Neural progenitor cell (in vitro differentiated cells): ENCODE results near the gene WNT9A. TPM values are rescaled to one million over a fixed set of nuclear protein-coding genes. Genes with fewer than 3 reads are reported as not detected.

Experiments
- DNase-seq: peaks from one replicate; pipeline ENCODE4 v3.0.0-alpha.2; 2016; ENCODE audit warnings: low spot score
- H2AFZ ChIP-seq: fragments of 200-600 bp; sonication (generic); replicated peaks from 2 replicates; pipeline ENCODE4 v1.6.1; 2016; ENCODE audit warnings: antibody characterized with exemption
- H3F3A ChIP-seq: fragments of 200-600 bp; sonication (generic); 2 replicates; pipeline ENCODE4 v1.6.1; 2016; ENCODE audit warnings: antibody characterized with exemption, low read depth
- H3K27ac ChIP-seq: fragments of 200-600 bp; sonication (generic); 2 replicates; pipeline ENCODE4 v1.5.1; 2016; ENCODE audit warnings: mild to moderate bottlenecking
- H3K27me3 ChIP-seq: fragments of 200-600 bp; sonication (generic); 2 replicates; pipeline ENCODE4 v1.6.1; 2016; ENCODE audit warnings: mild to moderate bottlenecking, moderate library complexity
- H3K36me3 ChIP-seq: fragments of 200-600 bp; sonication (generic); 2 replicates; pipeline ENCODE4 v1.5.1; 2016
- H3K4me1 ChIP-seq: fragments of 200-600 bp; sonication (generic); 2 replicates; pipeline ENCODE4 v1.6.1; 2016; ENCODE audit warnings: mixed run types
- H3K4me2 ChIP-seq: fragments of 200-600 bp; sonication (generic); 2 replicates; pipeline ENCODE4 v1.6.1; 2016
- H3K4me3 ChIP-seq: fragments of 200-600 bp; sonication (generic); 2 replicates; pipeline ENCODE4 v1.5.1; 2016
- H3K79me2 ChIP-seq: fragments of 200-600 bp; sonication (generic); 2 replicates; pipeline ENCODE4 v1.6.1; 2016; ENCODE audit warnings: low read depth
- H3K9ac ChIP-seq: fragments of 200-600 bp; sonication (generic); 2 replicates; pipeline ENCODE4 v1.6.1; 2016
- H3K9me3 ChIP-seq: fragments of 200-600 bp; sonication (generic); 2 replicates; pipeline ENCODE4 v1.5.1; 2016; ENCODE audit warnings: low read depth
- H4K20me1 ChIP-seq: fragments of 200-600 bp; sonication (generic); 2 replicates; pipeline ENCODE4 v1.6.1; 2016; ENCODE audit warnings: low read depth
- H3K27ac Mint-ChIP-seq: 3 replicates; pipeline ENCODE4 v1.8.0; 2021; ENCODE audit warnings: mixed read lengths
- H3K27me3 Mint-ChIP-seq: 2 replicates; pipeline ENCODE4 v1.8.0; 2022; ENCODE audit warnings: low read depth, mild to moderate bottlenecking, inconsistent platforms, moderate library complexity, mixed read lengths; ENCODE audit not compliant: insufficient read depth
- H3K36me3 Mint-ChIP-seq: 3 replicates; pipeline ENCODE4 v1.8.0; 2021; ENCODE audit warnings: mixed read lengths
- H3K4me1 Mint-ChIP-seq: 3 replicates; pipeline ENCODE4 v1.8.0; 2021; ENCODE audit warnings: mixed read lengths
- H3K4me3 Mint-ChIP-seq: 3 replicates; pipeline ENCODE4 v1.8.0; 2021; ENCODE audit warnings: mild to moderate bottlenecking, moderate library complexity, mixed read lengths
- H3K9me3 Mint-ChIP-seq: 3 replicates; pipeline ENCODE4 v1.8.0; 2020; ENCODE audit warnings: mixed read lengths
- EZH2 ChIP-seq: fragments of 200-600 bp; sonication (generic); IDR thresholded peaks from 2 replicates; pipeline ENCODE4 v1.6.1; 2017; ENCODE audit warnings: antibody characterized with exemption, mild to moderate bottlenecking, moderate library complexity
- EZH2phosphoT487 ChIP-seq: fragments of 200-600 bp; sonication (generic); IDR thresholded peaks from 2 replicates; pipeline ENCODE4 v1.6.1; 2017; ENCODE audit warnings: antibody characterized with exemption
- total RNA-seq: library from RNA; depleted of rRNA; stranded (reverse); fragments of >200 nt; gene quantifications from 2 replicates; pipeline ENCODE4 v1.2.3, GENCODE V29; 2015; ENCODE audit warnings: low replicate concordance
- TF ChIP-seq, protein P1 (sequence below): fragments of 200-600 bp; sonication (generic); IDR thresholded peaks from 2 replicates; pipeline ENCODE4 v1.5.1; 2017; ENCODE audit warnings: antibody characterized with exemption, mild to moderate bottlenecking

WNT9A gene
- total RNA-seq, 1 donor from 2014 or later = 1.4 TPM

DNA sequence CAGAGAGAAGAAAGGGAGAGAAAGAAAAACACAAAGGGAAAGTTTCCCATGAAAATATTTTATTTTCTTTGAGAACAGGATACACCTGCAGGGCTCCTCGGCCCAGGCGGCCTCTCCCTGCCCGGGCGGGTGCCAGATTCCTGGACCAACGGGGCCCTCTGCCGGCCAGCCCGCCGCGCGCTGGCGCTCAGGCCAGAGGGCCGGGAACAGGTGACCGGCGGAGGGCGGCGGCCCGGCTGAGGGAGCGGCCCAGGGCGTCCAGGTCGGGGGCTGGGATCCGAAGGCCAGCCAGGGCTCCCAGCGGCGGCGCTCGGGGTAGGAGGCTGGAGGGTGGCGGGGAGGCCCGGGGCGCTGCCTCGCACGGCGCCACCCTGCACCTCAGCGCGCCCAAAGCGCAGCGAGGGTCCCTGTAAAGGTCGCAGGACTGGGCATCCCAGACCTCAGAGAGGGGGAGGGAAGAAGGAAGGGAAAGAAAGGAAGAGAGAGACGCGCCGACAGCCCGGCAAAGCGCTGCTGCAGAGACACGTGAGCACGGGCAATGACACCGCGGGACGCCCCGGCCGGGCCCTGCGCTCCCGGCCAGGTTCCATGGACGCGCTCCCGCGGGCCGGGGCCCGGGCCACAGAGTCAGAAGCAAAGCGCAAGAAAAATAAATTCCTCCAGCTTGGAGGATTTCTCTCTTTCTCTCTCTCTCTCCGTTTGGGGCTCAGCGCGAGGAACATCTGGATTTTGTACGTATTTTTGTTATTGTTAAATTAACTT lies 927 bp downstream of the WNT9A start:
- Histone ChIP-seq H3K9ac (no peak overlapping the region), H3K36me3 (no peaks in the 10 kb centered on the region), H3K79me2 (no peaks in the 10 kb centered on the region), H3K27me3 (peaks cover 28% of the 10 kb centered on the region), H3K9me3 (no peaks in the 10 kb centered on the region), H4K20me1 (peaks cover 14% of the 10 kb centered on the region), H3K27ac (no peak overlapping the region), H3K4me3 (peak overlapping the region; percentile 82), H2AFZ (peak overlapping the region; percentile 65), H3K4me1 (peaks cover 5% of the 10 kb centered on the region), H3K4me2 (peak overlapping the region; percentile 97), H3F3A (peaks cover 14% of the 10 kb centered on the region)
- H3K36me3 Mint-ChIP-seq = no peaks in the 10 kb centered on the region
- no peak overlapping the region for H3K27ac Mint-ChIP-seq
- H3K4me3 Mint-ChIP-seq = peak overlapping the region; percentile 90
- TF ChIP-seq, protein P1, sequence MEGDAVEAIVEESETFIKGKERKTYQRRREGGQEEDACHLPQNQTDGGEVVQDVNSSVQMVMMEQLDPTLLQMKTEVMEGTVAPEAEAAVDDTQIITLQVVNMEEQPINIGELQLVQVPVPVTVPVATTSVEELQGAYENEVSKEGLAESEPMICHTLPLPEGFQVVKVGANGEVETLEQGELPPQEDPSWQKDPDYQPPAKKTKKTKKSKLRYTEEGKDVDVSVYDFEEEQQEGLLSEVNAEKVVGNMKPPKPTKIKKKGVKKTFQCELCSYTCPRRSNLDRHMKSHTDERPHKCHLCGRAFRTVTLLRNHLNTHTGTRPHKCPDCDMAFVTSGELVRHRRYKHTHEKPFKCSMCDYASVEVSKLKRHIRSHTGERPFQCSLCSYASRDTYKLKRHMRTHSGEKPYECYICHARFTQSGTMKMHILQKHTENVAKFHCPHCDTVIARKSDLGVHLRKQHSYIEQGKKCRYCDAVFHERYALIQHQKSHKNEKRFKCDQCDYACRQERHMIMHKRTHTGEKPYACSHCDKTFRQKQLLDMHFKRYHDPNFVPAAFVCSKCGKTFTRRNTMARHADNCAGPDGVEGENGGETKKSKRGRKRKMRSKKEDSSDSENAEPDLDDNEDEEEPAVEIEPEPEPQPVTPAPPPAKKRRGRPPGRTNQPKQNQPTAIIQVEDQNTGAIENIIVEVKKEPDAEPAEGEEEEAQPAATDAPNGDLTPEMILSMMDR = peak; percentile 87
- TF ChIP-seq EZH2 (no peak), EZH2phosphoT487 (no peak)
- peaks cover 2% of the 10 kb centered on the region for H3K27me3 Mint-ChIP-seq
- H3K9me3 Mint-ChIP-seq = no peaks in the 10 kb centered on the region
- H3K4me1 Mint-ChIP-seq = peaks cover 20% of the 10 kb centered on the region
- peak; percentile 93 for DNase-seq

DNA sequence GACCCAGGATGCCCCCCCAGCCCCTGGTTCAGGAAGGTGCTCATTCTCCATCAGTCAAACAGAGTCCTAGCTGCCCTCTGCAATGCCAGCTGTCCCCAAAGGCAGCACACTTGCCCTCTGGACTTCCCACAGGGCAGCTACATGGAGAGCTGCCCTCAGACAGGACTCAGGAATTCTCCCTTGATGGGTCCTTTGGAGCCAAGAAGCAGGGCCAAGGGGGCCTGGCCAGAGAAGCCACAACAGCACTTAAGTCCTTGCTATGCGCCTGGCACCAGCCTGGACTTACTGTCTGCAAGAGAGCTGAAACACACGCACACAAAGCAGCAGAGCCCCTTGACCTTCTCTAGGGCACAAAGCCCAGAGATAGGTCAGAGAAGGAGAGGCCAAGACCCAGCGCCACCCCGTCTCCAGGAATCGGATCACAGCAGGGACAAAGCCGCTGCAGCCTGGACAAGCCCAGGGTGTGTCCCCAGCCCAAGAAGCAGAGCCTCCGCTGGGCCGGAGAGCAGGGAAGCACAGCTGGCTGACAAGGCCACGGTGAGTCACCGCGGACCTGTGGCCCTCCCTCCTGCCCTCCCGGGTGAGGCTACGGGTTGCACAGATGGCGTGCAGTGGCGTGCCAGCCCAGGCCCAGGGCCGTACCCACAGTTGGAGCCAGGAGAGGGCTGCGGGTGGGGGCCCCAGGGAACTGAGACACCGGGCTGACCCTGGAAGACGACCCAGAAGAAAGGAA lies 1.7 kb downstream of the WNT9A start:
- Mint-ChIP-seq H3K9me3 (no peaks in the 10 kb centered on the region), H3K4me3 (peak overlapping the region; percentile 84), H3K27ac (no peak overlapping the region), H3K27me3 (peaks cover 4% of the 10 kb centered on the region), H3K36me3 (no peaks in the 10 kb centered on the region), H3K4me1 (peaks cover 21% of the 10 kb centered on the region)
- H3K4me2 ChIP-seq = peak overlapping the region; percentile 97
- no peaks in the 10 kb centered on the region for H3K79me2 ChIP-seq
- H3K9me3 ChIP-seq = no peaks in the 10 kb centered on the region
- no peak overlapping the region for H3K9ac ChIP-seq
- no peak overlapping the region for H2AFZ ChIP-seq
- TF ChIP-seq EZH2 = no peak
- no peak for TF ChIP-seq EZH2phosphoT487
- TF ChIP-seq, protein P1 = no peak
- H3K27me3 ChIP-seq = peaks cover 28% of the 10 kb centered on the region
- H3K4me3 ChIP-seq = peak overlapping the region; percentile 82
- H3K36me3 ChIP-seq = no peaks in the 10 kb centered on the region
- peaks cover 14% of the 10 kb centered on the region for H3F3A ChIP-seq
- peaks cover 14% of the 10 kb centered on the region for H4K20me1 ChIP-seq
- DNase-seq = no peak
- no peak overlapping the region for H3K27ac ChIP-seq
- peaks cover 5% of the 10 kb centered on the region for H3K4me1 ChIP-seq

DNA sequence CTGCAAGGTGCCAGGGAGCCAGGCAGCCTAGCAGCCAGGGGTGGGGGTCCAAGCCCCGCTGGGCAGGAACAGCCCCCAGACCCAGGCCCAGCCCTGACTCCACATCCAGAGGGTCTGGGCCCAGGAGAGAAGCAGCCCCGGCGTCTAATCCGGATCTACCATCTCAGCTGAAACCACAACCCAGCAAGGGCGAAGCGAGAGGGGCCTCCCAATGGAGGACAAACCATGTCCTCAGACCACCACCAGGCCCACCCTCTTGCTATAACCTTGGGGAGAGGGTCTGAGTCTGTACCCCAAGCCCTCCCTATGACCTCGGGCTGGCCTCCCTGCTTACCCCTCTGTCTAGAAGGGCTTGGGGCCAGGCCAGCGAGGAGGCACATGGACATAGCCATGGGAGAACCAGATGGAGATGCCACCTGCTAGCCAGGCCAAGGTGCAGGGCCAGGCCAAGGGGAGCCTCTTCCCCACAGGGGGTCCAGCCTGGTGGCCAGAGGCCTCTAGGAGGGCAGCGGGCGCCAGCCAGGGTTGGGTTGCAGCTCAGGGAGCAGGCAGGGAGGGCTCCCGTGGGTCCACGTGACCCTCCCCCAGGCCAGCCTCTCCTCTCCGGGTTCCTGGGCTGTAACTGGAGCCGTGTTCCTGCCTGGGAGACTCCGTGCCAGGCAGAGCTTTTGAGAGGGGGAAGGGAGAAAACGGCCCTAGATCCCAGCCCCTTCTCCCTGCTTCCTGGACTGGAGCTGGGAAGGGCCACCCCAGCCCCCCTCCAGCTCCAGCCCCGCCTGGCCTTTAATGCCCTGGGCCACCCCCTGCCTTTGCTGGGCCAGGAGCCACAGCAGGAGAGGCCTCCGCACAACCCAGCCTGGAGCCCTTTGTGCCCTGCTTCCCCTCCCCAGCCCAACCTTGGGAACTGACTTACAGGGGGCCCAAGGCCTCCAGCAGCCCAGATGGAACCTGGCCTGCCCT lies 2.5 kb downstream of the WNT9A start:
- Histone ChIP-seq H3F3A (peaks cover 14% of the 10 kb centered on the region), H3K9ac (no peak overlapping the region), H3K27ac (no peak overlapping the region), H3K4me3 (no peak overlapping the region), H4K20me1 (peaks cover 14% of the 10 kb centered on the region), H3K4me2 (no peak overlapping the region), H3K27me3 (peaks cover 28% of the 10 kb centered on the region), H3K36me3 (no peaks in the 10 kb centered on the region), H3K9me3 (no peaks in the 10 kb centered on the region), H3K79me2 (no peaks in the 10 kb centered on the region), H3K4me1 (peaks cover 5% of the 10 kb centered on the region), H2AFZ (no peak overlapping the region)
- TF ChIP-seq, protein P1 = no peak
- TF ChIP-seq EZH2 (no peak), EZH2phosphoT487 (no peak)
- no peaks in the 10 kb centered on the region for H3K9me3 Mint-ChIP-seq
- no peak for DNase-seq
- H3K27me3 Mint-ChIP-seq = peaks cover 4% of the 10 kb centered on the region
- H3K27ac Mint-ChIP-seq = no peak overlapping the region
- H3K36me3 Mint-ChIP-seq = no peaks in the 10 kb centered on the region
- H3K4me3 Mint-ChIP-seq = peak overlapping the region; percentile 84
- peaks cover 23% of the 10 kb centered on the region for H3K4me1 Mint-ChIP-seq
